ENCODE measurements around the gene VPS4B.
"Not testable (repeated sequence)": the region's sequence is repeated elsewhere in the genome, so short reads cannot be mapped to it uniquely, and the experiment has no call there.

Gene VPS4B

GRCh38 chr18:63464434-63464833, 42.2 kb upstream of the VPS4B start:
- no peak overlapping the region for H3K27ac ChIP-seq
- no peaks in the 10 kb centered on the region for H3K27me3 ChIP-seq
- no peak overlapping the region for H3K4me3 ChIP-seq (ENCODE audit: low read depth in 1 of 2, low read length in 1 of 2)
- TF ChIP-seq, protein P1, sequence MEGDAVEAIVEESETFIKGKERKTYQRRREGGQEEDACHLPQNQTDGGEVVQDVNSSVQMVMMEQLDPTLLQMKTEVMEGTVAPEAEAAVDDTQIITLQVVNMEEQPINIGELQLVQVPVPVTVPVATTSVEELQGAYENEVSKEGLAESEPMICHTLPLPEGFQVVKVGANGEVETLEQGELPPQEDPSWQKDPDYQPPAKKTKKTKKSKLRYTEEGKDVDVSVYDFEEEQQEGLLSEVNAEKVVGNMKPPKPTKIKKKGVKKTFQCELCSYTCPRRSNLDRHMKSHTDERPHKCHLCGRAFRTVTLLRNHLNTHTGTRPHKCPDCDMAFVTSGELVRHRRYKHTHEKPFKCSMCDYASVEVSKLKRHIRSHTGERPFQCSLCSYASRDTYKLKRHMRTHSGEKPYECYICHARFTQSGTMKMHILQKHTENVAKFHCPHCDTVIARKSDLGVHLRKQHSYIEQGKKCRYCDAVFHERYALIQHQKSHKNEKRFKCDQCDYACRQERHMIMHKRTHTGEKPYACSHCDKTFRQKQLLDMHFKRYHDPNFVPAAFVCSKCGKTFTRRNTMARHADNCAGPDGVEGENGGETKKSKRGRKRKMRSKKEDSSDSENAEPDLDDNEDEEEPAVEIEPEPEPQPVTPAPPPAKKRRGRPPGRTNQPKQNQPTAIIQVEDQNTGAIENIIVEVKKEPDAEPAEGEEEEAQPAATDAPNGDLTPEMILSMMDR (IDR thresholded peaks at IDR 0.05) = no peak
- no peaks in the 10 kb centered on the region for H3K9me3 ChIP-seq
- no peaks in the 10 kb centered on the region for H3K36me3 ChIP-seq
- no peaks in the 10 kb centered on the region for H3K4me1 ChIP-seq (ENCODE audit: control insufficient read depth in 1 of 2, insufficient read depth in 1 of 2, low read depth in 1 of 2, low read length in 1 of 2)

DNA sequence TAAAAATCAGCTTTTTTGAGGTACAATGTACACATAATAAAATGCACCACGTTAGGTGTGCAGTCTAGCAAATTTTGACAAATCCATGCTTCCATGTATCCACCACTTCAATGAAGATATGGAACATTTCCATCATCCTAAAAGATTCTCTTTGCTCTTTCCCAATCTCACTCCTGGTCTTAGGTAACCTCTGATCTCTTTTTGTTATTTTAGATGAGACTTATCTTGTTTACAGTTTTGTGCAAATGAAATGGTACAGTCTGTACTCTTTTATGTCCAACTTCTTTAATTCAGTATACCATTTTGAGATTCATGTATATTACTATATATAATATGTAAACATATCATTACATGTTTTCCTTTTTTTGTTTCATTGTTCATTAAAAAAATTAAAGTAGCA, 38.1 kb upstream of the VPS4B start:
- no peaks in the 10 kb centered on the region for H3K36me3 ChIP-seq
- H3K27ac ChIP-seq = no peak overlapping the region
- TF ChIP-seq, protein P1 (IDR thresholded peaks at IDR 0.05) = no peak
- H3K4me3 ChIP-seq (ENCODE audit: low read depth in 1 of 2, low read length in 1 of 2) = no peak overlapping the region
- no peaks in the 10 kb centered on the region for H3K9me3 ChIP-seq
- H3K27me3 ChIP-seq = no peaks in the 10 kb centered on the region
- no peaks in the 10 kb centered on the region for H3K4me1 ChIP-seq (ENCODE audit: control insufficient read depth in 1 of 2, insufficient read depth in 1 of 2, low read depth in 1 of 2, low read length in 1 of 2)

GRCh38 chr18:63457977-63458376, 35.7 kb upstream of the VPS4B start:
- H3K36me3 ChIP-seq = no peaks in the 10 kb centered on the region
- no peak overlapping the region for H3K27ac ChIP-seq
- no peaks in the 10 kb centered on the region for H3K9me3 ChIP-seq
- H3K27me3 ChIP-seq = no peaks in the 10 kb centered on the region
- H3K4me3 ChIP-seq (ENCODE audit: low read depth in 1 of 2, low read length in 1 of 2) = no peak overlapping the region
- H3K4me1 ChIP-seq (ENCODE audit: control insufficient read depth in 1 of 2, insufficient read depth in 1 of 2, low read depth in 1 of 2, low read length in 1 of 2) = no peaks in the 10 kb centered on the region
- TF ChIP-seq, protein P1 (IDR thresholded peaks at IDR 0.05) = no peak

- Histone ChIP-seq H3K27ac (no peak overlapping the region), H3K4me1 (ENCODE audit: control insufficient read depth in 1 of 2, insufficient read depth in 1 of 2, low read depth in 1 of 2, low read length in 1 of 2) (no peaks in the 10 kb centered on the region), H3K27me3 (no peaks in the 10 kb centered on the region), H3K36me3 (no peaks in the 10 kb centered on the region), H3K9me3 (no peaks in the 10 kb centered on the region), H3K4me3 (ENCODE audit: low read depth in 1 of 2, low read length in 1 of 2) (no peak overlapping the region)
- TF ChIP-seq, protein P1 (IDR thresholded peaks at IDR 0.05) = no peak
These were observed 32.2 kb upstream of the VPS4B start for GRCh38 chr18:63454497-63454896.

DNA sequence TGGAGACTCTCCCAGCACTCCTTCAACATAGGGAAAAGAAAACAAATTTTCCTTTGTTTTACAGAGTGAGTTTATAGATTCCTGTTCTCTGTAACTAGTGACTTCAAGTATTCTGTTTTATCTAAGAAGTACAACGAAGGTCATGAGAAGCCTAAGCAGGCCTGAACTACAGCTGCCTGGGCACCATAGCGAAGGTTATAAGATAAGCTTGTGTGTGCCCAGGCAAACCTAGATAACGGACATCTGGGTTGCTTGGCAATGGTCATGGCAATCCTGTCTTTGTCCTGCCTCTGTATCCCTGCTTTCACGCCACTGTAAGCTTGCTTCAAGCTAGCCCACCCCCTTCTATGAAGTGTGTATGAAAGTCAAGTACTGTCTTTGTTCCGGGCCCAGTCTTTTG, 30.5 kb upstream of the VPS4B start:
- not testable (repeated sequence) for H3K27me3 ChIP-seq; H3K4me3 ChIP-seq (ENCODE audit: low read depth in 1 of 2, low read length in 1 of 2); H3K36me3 ChIP-seq; H3K4me1 ChIP-seq (ENCODE audit: control insufficient read depth in 1 of 2, insufficient read depth in 1 of 2, low read depth in 1 of 2, low read length in 1 of 2); H3K27ac ChIP-seq; H3K9me3 ChIP-seq

GRCh38 chr18:63451799-63452660, 29.8 kb upstream of the VPS4B start:
- no peaks in the 10 kb centered on the region for H3K27me3 ChIP-seq
- no peaks in the 10 kb centered on the region for H3K36me3 ChIP-seq
- no peak overlapping the region for H3K4me3 ChIP-seq (ENCODE audit: low read depth in 1 of 2, low read length in 1 of 2)
- no peak overlapping the region for H3K27ac ChIP-seq
- TF ChIP-seq, protein P1 (IDR thresholded peaks at IDR 0.05) = no peak
- H3K9me3 ChIP-seq = no peaks in the 10 kb centered on the region
- H3K4me1 ChIP-seq (ENCODE audit: control insufficient read depth in 1 of 2, insufficient read depth in 1 of 2, low read depth in 1 of 2, low read length in 1 of 2) = no peaks in the 10 kb centered on the region
